Fibroblast of lung (primary cell): ENCODE data around the gene VPS51. TPM values are rescaled to one million over a fixed set of nuclear protein-coding genes. Genes with fewer than 3 reads are reported as not detected.

Source experiments
- DNase-seq, 2 donors: peaks; one replicate each; pipeline versions ENCODE4 v3.0.0 to v3.0.0-alpha.2; 2010; ENCODE audit warnings: low read depth in 2 of 2
- H2AFZ ChIP-seq: 2 replicates; pipeline ENCODE4 v1.5.1; 2012; ENCODE audit warnings: low read length, control low read depth, inconsistent platforms
- H3K27ac ChIP-seq: 2 replicates; pipeline ENCODE4 v1.5.1; 2011; ENCODE audit warnings: low read length, control low read depth; ENCODE audit not compliant: insufficient read depth
- H3K27me3 ChIP-seq: 2 replicates; pipeline ENCODE4 v1.5.1; 2011; ENCODE audit warnings: mild to moderate bottlenecking, low read length; ENCODE audit not compliant: control insufficient read depth, insufficient read depth
- H3K36me3 ChIP-seq: 2 replicates; pipeline ENCODE4 v1.5.1; 2011; ENCODE audit warnings: low read length; ENCODE audit not compliant: control insufficient read depth, insufficient read depth
- H3K4me1 ChIP-seq: 2 replicates; pipeline ENCODE4 v1.5.1; 2011; ENCODE audit warnings: low read length; ENCODE audit not compliant: control insufficient read depth, insufficient read depth; ENCODE audit errors: extremely low read depth
- H3K4me2 ChIP-seq: 2 replicates; pipeline ENCODE4 v1.5.1; 2011; ENCODE audit warnings: low read length, control low read depth; ENCODE audit not compliant: insufficient read depth; ENCODE audit errors: extremely low read depth
- H3K4me3 ChIP-seq, 4 experiments: fragments of 200-600 bp in 1 of 4; sonication (generic) in 1 of 4; replicated peaks in 1 of 4; 2 replicates each; pipeline ENCODE4 v1.5.1; 2011 to 2016; ENCODE audit warnings: low read length in 4 of 4, low read depth in 3 of 4, mild to moderate bottlenecking in 3 of 4, control low read depth in 2 of 4, inconsistent platforms in 1 of 4, mixed read lengths in 1 of 4; ENCODE audit not compliant: insufficient read depth in 1 of 4; ENCODE audit errors: control extremely low read depth in 1 of 4
- H3K79me2 ChIP-seq: 2 replicates; pipeline ENCODE4 v1.5.1; 2012; ENCODE audit warnings: mild to moderate bottlenecking, low read length, inconsistent platforms; ENCODE audit not compliant: control insufficient read depth, insufficient read depth
- H3K9ac ChIP-seq: 2 replicates; pipeline ENCODE4 v1.5.1; 2011; ENCODE audit warnings: mild to moderate bottlenecking, low read length, control low read depth; ENCODE audit not compliant: insufficient read depth
- H3K9me3 ChIP-seq: 2 replicates; pipeline ENCODE4 v1.5.1; 2012; ENCODE audit warnings: low read depth, low read length; ENCODE audit not compliant: control insufficient read depth, insufficient read depth
- H4K20me1 ChIP-seq: 2 replicates; pipeline ENCODE4 v1.5.1; 2011; ENCODE audit warnings: low read length; ENCODE audit not compliant: control insufficient read depth, insufficient read depth; ENCODE audit errors: extremely low read depth
- CTCF ChIP-seq, 2 donors: IDR thresholded peaks in 1 of 2; conservative IDR thresholded peaks in 1 of 2; 1 replicate in 1 of 2; 2 replicates in 1 of 2; pipeline ENCODE4 v1.5.1; 2011 to 2012; ENCODE audit warnings: low read length in 2 of 2, control low read depth in 1 of 2, inconsistent platforms in 1 of 2, low read depth in 1 of 2, mild to moderate bottlenecking in 1 of 2
- EZH2 ChIP-seq: IDR thresholded peaks from 2 replicates; pipeline ENCODE4 v1.5.1; 2012; ENCODE audit warnings: low read length, control low read depth, mild to moderate bottlenecking; ENCODE audit errors: missing control alignments
- polyA plus RNA-seq, 2 donors: library from polyadenylated mRNA; depleted of rRNA in 1 of 2; stranded (reverse) in 1 of 2; unstranded in 1 of 2; fragments of >200 nt; gene quantifications; 2 replicates each; pipeline ENCODE4 v1.2.1, GENCODE V29; 2011 to 2012; ENCODE audit warnings: missing spikeins in 1 of 2
- total RNA-seq: library from RNA; depleted of rRNA; stranded (reverse); fragments of >200 nt; gene quantifications from 2 replicates; pipeline ENCODE4 v1.2.1, GENCODE V29; 2014

VPS51 gene
- total and polyA plus RNA-seq, 2 donors (not counting 1 experiment from before 2014, with no cell fraction given), result 22.0 to 144 TPM

- Histone ChIP-seq H3K27me3 (peaks cover 8% of the 10 kb centered on the region), H3K4me2 (no peak overlapping the region), H3K36me3 (no peaks in the 10 kb centered on the region), H3K79me2 (no peaks in the 10 kb centered on the region), H4K20me1 (no peaks in the 10 kb centered on the region), H2AFZ (no peak overlapping the region), H3K4me1 (no peaks in the 10 kb centered on the region), H3K9ac (no peak overlapping the region), H3K4me3 (no peak overlapping the region), H3K9me3 (no peaks in the 10 kb centered on the region), H3K27ac (no peak overlapping the region)
- no peak for DNase-seq
- TF ChIP-seq EZH2, result no peak
- TF ChIP-seq CTCF (conservative IDR thresholded peaks at IDR 0.05 in 1 of 2, IDR thresholded peaks at IDR 0.05 in 1 of 2; ENCODE audit: low read depth in 1 of 2, low read length in 2 of 2), result no peak
Observed at GRCh38 chr11:65057526-65057925, 38.5 kb upstream of the VPS51 start.

- Histone ChIP-seq H3K9me3 (no peaks in the 10 kb centered on the region), H2AFZ (no peak overlapping the region), H3K27ac (no peak overlapping the region), H4K20me1 (no peaks in the 10 kb centered on the region), H3K4me3 (no peak overlapping the region), H3K9ac (no peak overlapping the region), H3K36me3 (no peaks in the 10 kb centered on the region), H3K27me3 (peaks cover 8% of the 10 kb centered on the region), H3K79me2 (no peaks in the 10 kb centered on the region), H3K4me1 (no peaks in the 10 kb centered on the region), H3K4me2 (no peak overlapping the region)
- DNase-seq, result no peak
- TF ChIP-seq EZH2, result no peak
- TF ChIP-seq CTCF (conservative IDR thresholded peaks at IDR 0.05 in 1 of 2, IDR thresholded peaks at IDR 0.05 in 1 of 2; ENCODE audit: low read depth in 1 of 2, low read length in 2 of 2), result no peak
Observed at GRCh38 chr11:65058012-65058411, 38.0 kb upstream of the VPS51 start.

GRCh38 chr11:65058419-65059054 lies 37.5 kb upstream of the VPS51 start, which contains the start of gene NAALADL1:
Gene NAALADL1, minus strand, starts transcription at chr11:65058553. Its CDS starts 32 bp downstream, at chr11:65058521.
- H2AFZ ChIP-seq, result no peak within 1 kb of the TSS
- DNase-seq, result no peak
- no peak within 1 kb of the TSS for H3K4me2 ChIP-seq
- no peak within 1 kb of the TSS for H3K4me3 ChIP-seq
- H4K20me1 ChIP-seq, result no peaks in the 10 kb centered on the region
- no peaks in the 10 kb centered on the region for H3K79me2 ChIP-seq
- TF ChIP-seq EZH2 (no peak), CTCF (conservative IDR thresholded peaks at IDR 0.05 in 1 of 2, IDR thresholded peaks at IDR 0.05 in 1 of 2; ENCODE audit: low read depth in 1 of 2, low read length in 2 of 2) (no peak)
- peaks cover 8% of the 10 kb centered on the region for H3K27me3 ChIP-seq
- no peaks in the 10 kb centered on the region for H3K4me1 ChIP-seq
- no peaks in the 10 kb centered on the region for H3K9me3 ChIP-seq
- no peak within 1 kb of the TSS for H3K9ac ChIP-seq
- H3K27ac ChIP-seq, result no peak within 1 kb of the TSS
- no peaks in the 10 kb centered on the region for H3K36me3 ChIP-seq
